DOHH2 (cell line): ENCODE measurements around the gene DNAJB14.

Experiments used
- EZH2phosphoT487 ChIP-seq: fragments of 200-600 bp; sonication (generic); IDR thresholded peaks from 2 replicates; pipeline ENCODE4 v1.6.1; 2017; ENCODE audit warnings: borderline replicate concordance, mild to moderate bottlenecking, antibody characterized with exemption, low read length, moderate library complexity, mixed read lengths
- TF ChIP-seq, protein P1 (sequence below): fragments of 200-600 bp; sonication (generic); IDR thresholded peaks from one replicate; pipeline ENCODE4 v1.5.1; 2014; ENCODE audit warnings: antibody characterized with exemption, mild to moderate bottlenecking, low read depth, low read length; ENCODE audit not compliant: poor library complexity, severe bottlenecking

DNA sequence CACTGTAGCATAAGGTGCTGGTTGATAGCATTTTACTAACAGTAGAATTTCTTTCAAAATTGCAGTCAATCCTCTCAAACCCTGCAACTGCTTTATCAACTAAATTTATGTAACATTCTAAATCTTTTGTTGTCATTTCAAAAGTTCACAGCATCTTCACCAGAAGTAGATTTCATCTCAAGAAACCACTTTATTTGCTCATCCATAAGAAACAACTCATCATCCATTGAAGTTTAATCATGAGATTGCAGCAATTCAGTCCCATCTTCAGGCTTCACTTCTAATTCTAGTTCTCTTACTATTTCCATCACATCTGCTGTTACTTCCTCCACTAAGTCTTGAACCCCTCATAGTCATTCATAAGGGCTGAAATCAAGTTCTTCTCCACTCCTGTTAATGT lies 73.8 kb downstream of the DNAJB14 start:
- TF ChIP-seq, protein P1, sequence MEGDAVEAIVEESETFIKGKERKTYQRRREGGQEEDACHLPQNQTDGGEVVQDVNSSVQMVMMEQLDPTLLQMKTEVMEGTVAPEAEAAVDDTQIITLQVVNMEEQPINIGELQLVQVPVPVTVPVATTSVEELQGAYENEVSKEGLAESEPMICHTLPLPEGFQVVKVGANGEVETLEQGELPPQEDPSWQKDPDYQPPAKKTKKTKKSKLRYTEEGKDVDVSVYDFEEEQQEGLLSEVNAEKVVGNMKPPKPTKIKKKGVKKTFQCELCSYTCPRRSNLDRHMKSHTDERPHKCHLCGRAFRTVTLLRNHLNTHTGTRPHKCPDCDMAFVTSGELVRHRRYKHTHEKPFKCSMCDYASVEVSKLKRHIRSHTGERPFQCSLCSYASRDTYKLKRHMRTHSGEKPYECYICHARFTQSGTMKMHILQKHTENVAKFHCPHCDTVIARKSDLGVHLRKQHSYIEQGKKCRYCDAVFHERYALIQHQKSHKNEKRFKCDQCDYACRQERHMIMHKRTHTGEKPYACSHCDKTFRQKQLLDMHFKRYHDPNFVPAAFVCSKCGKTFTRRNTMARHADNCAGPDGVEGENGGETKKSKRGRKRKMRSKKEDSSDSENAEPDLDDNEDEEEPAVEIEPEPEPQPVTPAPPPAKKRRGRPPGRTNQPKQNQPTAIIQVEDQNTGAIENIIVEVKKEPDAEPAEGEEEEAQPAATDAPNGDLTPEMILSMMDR: no peak
- TF ChIP-seq EZH2phosphoT487: no peak
